ENCODE results near the gene PSMA8.
"Not testable (repeated sequence)": the region's sequence is repeated elsewhere in the genome, so short reads cannot be mapped to it uniquely, and the experiment has no call there.

Gene PSMA8

DNA sequence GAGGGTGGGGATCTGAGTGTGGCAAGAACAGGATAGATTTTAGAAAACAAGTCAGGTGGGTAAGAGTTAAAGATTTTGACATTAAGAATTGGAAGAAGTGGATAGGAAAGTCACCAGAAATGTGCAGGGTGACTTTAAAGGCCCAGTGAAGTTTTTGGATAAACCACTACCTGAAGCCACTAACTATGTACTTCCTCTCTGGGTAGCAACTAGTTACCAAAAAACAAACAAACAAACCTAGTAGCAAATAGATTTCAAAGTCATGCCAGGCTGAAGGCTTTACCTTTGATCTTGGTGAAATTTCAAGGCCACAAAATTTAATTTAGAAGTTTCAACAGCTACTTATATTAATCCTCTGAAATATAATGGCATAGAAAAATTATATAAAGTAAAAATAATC is 42.5 kb downstream of the PSMA8 start:
- DNase-seq: no peak

DNA sequence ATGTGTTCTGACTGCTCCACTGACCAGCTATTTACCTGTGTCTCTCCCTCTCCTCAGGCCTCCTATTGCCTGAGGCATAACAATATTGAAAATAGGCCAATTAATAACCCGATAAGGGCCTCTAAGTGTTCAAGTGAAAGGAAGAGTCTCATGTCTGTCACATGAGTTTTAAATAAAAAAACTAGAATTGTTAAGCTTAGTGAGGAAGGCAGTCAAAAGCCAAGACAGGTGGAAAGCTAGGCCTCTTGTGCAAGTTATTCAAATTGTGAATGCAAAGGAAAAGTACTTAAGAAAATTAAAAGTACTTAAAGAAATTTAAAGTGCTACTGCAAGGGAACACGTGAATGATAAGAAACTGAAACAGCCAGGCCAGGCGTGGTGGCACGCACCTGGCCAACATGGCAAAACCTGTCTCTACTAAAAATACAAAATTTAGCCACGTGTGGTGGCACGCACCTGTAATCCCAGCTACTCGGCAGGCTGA is 47.7 kb downstream of the PSMA8 start:
- DNase-seq: no peak

DNA sequence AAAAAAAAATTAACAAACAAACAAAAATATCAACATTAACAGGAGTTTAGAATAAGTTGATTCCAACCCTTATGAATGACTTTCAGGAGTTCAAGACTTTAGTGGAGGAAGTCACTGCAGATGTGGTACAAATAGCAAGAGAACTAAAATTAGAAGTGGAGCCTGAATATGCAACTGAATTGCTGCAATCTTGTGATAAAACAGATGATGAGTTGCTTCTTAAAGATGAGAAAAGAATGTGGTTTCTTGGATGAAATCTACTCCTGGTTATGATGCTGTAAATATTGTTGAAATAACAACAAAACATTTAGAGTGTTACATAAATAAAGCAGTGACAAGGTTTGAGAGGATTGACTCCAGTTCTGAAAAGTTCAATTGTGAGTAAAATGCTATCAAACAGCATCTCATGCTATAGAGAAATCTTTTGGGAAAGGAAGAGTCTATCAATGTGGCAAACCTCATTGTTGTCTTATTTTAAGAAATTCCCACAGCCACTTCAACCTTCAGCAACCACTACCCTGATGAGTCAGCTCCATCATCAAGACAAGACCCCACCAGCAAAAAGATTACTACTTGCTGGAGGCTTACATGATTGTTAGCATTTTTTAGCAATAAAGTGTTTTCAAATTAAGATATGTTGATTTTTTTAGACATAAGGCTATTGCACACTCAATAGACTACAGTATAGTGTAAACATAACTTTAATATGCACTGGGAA is 49.9 kb downstream of the PSMA8 start:
- DNase-seq: no peak

DNA sequence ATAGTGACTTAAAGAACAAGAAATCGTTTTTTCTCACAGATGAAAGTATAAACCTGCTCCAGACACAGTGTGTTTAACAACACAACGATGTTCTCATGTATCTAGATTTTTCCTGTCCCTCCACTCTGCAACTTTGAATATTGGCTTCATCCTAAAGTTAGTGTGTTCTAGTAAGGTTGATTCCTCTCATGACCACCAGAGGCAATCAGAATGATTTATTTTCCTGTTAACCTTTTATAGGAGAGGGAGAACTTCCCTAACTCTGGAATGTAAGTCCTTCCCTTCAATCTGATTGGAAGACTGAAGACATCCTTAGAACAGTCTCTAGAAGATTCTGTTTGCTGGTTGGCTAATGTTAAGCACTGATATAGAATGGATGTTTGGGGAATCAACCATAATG is 51.6 kb downstream of the PSMA8 start:
- DNase-seq: peak; percentile 6

DNA sequence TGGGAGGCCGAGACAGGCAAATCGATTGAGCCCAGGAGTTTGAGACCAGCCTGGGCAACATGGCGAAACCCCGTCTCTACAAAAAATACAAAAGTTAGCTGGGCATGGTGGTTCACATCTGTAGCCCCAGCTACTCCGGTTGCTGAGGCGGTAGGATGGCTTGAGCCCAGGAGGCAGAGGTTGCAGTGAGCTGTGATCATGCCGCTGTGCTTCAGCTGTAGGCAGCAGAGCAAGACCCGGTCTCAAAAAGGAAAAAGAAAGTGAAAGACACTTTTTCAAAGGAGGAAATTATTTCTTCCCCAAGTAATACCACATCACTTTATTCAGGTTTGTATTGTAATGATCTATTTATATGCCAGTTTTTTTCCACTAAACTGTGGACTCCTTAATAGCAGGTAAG is 56.8 kb downstream of the PSMA8 start:
- no peak for DNase-seq

DNA sequence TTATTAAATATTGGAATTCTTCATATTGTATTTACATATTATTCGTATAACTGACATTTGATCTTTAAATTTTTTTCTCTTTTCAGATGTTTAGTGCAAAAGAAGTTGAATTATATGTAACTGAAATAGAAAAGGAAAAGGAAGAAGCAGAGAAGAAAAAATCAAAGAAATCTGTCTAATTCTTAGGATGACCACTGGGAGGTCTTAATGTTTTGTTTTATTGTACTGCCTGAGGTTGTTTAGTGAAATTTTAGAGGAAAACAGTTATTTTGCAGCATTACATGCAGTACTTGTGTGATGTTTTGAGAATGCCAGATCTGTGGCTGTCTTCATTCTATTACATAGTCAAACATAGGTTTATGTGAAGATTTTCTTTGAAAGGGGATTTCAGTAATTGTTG is 58.6 kb downstream of the PSMA8 start:
- no peak for DNase-seq

DNA sequence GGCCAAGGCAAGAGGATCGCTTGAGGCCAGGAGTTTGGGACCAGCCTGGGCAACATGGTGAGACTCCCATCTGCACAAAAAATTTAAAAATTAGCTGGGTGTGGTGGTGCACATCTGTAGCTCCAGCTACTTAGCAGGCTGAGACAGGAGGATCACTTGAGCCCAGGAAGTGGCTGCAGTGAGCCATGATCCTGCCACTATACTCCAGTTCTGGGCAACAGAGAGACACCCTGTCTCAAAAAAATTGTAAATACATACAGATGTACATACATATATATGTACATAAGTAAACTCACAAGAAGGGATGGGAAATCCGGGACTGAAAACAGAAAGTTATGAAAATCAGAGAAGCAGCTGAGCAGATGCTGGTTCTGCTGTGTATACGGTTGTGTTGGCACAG is 62.9 kb downstream of the PSMA8 start:
- no peak for DNase-seq

DNA sequence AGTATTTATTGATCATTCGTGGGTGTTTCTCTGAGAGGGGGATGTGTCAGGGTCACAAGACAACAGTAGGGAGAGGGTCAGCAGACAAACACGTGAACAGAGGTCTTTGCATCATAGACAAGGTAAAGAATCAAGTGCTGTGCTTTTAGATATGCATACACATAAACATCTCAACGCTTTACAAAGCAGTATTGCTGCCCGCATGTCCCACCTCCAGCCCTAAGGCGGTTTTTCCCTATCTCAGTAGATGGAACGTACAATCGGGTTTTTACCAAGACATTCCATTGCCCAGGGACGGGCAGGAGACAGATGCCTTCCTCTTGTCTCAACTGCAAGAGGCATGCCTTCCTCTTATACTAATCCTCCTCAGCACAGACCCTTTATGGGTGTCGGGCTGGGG is 68.3 kb downstream of the PSMA8 start:
- not testable (repeated sequence) for DNase-seq

DNA sequence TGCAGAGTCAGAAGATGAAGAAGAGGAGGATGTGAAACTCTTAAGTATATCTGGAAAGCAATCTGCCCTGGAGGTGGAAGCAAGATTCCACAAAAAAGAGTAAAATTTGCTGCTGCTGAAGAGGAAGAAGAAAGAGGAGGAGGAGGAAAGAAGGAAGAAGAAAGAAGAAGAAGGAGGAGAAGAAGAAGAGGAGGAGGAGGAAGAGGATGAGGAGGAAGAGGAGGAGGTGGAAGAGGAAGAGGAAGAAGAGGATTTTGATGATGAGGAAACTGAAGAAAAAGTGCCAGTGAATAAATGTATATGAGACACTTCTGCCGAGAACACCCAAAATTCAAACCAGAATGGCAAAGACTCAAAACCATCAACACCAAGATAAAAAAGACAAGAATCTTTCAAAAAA is 71.6 kb downstream of the PSMA8 start:
- DNase-seq: no peak

DNA sequence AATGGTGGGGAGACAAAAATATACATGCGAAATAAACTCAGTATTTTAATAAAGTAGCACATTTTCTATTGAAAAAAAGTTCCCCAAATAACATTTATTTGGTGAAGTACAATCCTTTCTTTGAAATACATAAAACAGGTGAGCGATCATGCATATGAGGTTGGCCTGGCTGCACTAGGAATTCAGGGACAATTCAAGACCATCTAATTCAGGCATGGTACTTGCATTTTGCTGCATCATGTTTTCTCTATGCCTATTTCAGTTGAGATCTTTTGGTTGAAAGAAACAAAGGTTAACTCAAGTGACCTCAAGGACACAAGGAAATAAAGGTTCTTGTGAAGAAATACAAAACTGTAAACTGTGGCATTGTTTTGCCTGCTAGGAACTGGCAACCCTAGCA is 72.8 kb downstream of the PSMA8 start:
- DNase-seq: no peak

DNA sequence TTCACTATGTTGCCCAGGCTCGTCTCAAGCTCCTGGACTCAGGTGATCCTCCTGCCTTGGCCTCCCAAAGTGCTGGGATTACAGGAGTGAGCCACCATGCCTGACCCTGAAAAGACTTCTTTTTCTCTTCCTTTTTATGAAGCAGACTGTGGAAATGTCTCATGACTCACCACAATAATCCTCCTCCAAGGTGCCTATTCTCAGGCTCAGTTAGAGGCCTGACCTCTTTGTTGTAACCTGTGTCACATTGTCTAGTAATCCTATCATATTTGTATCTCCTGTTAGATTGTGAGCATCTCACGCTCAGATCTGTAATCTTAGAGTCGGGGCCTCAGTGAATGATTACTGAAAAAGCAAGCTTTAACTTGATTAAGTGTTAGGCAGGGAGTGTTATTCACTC is 74.3 kb downstream of the PSMA8 start:
- no peak for DNase-seq

DNA sequence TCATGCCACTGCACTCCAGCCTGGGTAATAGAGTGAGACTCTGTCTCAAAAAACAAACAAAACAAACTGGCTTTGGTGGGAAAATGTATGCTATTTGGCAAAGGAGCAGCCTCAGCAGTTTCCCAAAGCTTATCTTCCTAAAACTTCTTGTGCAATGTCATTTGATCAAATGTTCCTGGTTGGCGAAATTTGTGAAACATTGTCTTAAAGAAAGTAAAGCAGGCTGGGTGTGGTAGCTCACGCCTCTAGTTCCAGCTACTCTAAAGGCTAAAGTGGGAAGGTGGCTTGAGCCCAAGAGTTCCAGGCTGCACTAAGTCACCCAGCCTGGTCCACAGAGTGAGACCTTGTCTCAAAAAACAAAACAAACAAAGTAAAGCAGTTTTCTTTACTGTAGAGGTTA is 75.3 kb downstream of the PSMA8 start:
- DNase-seq: no peak

DNA sequence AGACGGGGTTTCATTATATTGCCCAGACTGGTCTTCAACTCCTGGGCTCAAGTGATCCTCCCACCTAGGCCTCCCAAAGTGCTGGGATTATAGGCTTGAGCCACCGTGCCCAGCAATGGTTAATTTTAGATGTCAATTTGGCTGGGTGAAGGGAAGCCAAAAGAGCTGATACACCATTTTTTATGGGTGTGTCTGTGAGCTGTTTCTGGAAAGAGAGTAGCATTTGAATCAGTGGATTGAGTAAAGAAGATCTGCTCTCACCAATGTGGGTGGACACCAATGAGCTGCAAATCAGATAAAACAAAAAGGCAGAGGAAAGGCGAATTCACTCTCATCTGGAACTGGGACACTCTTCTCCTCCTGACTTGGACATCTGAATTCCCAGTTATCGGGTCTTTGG is 76.5 kb downstream of the PSMA8 start:
- DNase-seq: no peak

DNA sequence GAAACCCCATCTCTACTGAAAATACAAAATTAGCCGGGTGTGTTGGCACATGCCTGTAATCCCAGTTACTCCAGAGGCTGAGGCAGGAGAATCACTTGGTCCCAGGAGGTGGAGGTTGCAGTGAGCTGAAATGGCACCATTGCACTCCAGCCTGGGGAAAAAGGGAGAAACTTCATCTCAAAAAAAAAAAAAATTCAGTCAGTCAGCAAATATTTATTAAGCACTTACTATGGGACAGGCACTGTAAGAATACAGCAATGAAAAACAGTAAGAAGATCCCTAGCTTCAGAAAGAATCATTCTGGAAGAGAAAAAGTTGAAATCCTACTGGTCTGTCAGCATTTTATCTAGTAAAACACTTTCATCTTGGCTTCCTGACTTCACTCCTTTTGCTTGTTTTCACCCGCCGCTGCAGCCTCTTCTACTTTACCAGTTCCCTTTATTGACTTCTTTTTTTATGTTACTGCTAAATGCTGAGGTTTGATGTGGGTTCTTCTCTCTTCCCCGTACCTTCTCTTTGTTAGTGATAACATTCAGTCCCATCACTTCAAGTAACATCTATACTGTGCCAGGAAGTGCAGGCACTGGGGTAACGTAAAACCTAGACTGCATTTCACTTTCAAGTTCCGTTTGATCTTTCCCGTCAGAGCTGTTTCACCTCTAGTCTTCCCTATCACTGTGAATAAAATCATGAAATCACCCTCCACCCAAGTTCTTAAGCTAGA is 81.7 kb downstream of the PSMA8 start:
- no peak for DNase-seq

DNA sequence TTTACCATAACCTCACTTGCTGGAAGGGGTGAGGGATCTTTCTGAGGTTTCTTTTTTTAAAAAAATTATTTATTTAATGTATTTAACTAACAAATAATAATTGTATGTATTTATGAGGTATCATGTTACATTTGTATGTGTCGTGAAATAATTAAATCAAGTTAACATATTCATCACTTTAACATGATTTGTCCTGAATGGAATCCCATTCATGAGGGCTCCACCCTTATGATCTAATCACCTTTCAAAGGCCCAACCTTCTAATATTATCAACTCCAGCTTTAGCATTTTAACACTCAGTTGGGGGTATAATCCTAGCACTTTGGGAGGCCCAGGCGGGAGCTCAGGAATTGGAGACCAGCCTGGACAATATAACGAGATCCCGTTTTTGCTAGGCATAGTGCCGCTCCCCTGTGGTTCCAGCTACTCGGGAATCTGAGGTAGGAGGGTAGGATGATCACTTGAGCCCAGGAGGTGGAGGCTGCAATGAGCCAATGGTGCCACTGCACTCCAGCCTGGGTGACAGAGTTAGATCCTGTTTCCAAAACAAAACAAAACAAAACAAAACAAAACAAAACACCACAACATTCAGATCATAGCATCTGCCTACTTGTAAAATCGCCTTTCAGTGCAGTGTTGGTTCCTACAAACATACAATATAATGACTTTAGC is 91.5 kb downstream of the PSMA8 start:
- no peak for DNase-seq

DNA sequence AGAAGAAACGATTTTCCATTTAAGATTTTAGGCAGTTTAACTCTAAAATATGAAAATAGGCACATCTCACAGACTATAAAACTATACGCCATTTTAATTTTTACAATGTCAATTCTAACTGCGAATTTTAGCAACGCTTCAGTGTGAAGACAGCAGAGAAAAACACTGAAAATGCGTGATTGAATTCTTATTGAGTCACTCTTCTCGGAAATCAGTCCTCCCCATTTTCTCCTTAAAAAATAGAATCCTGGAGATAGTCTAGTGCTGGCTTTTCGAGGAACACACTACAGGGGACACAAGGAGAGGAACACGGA is 92.2 kb downstream of the PSMA8 start:
- no peak for DNase-seq

DNA sequence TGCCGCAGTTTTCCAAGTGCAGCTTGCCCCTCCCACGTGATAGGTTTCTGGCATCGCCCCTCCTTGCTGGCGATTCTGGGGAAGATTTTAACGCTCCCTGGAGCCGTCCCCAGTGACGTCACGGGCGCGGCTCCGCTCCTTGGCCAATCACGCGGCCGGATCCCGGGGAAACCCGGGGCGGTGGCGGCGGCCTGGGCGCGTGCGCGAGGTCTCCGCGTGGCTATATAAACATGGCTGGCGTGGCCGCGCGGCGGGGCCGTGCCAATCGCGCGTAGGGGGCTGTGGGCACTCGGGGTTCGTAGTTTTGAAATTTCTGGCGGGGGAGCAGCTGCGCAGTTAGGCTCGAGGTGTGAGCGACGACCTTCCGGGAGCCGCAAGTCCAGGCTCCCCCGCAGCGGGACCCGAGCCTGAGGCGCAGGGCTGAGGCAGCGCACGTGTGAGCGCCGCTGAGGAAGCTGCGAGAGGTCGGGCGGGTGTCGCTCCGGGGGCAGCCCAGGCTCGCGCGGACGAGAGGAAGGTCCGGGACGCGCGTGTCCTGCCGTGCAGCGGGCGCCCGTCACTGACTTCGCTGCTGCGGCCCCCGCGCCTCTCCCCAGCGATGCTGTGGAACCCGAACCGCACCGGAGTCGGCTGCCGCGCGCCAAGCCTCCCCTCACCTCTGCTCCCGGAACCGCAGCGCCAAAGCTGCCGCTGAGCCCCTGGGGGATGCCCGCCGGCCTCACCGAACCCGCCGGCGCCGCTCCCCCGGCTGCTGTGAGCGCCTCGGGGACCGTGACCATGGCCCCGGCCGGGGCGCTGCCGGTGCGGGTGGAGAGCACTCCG is 92.8 kb downstream of the PSMA8 start, which contains the start of gene TAF4B:
TSS of gene TAF4B (plus strand) at position 217 of the 822 bp plus-strand sequence. CDS start at position 706, 489 bp downstream.
- DNase-seq: peak; percentile 89

DNA sequence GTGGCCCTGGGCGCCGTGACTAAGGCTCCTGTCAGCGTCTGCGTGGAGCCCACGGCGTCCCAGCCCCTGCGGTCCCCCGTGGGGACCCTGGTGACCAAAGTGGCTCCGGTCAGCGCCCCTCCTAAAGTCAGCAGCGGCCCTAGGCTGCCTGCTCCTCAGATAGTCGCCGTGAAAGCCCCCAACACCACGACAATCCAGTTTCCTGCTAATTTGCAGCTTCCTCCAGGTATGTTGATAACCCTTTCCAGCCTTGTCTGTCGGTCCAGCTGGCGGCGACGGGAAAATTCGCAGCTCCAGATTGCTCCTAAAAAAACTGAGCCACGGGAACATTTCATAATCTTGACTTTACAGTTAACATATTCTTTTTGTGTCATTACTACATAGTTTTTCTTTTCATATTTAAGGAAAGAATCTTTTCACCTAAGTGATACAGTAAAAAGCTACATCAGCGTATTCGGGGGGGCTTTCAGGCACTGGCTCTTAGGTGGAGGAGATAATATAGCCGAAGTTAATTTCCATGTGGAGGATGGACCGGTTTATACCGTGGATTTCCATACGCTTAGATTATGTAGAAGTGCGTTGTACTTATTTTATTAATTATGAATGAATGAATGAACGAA is 93.5 kb downstream of the PSMA8 start:
- DNase-seq: no peak

DNA sequence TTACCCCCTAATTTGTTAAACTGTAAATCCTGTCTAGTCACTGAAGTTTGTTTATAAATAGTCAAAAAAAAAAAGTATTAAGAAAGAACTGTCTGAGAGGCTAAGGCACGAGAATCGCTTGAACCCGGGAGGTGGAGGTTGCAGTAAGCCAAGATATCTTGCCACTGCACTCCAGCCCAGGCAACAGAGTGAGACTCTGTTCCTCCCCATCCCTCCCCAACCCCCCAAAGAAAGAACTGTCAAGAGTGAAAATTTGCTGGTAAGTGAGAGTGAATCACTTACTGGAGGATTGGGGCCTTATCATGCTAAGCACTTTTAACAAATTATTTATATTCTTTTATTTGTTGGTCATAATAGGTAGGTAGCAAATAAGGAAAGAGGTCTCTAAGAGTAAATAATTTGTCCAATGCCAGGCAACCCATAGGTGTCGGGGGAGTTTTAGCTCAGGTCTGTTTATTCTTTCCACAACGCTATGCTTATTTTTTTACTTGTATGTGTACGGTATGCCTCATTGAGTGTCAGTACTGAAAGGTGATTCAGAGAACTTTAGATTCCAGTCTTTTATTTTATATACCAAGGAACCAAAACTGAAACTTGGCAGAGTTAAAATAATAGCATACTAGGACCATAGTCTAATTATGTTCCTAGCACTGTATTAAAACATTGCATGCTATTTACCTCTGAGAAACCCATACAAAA is 95.0 kb downstream of the PSMA8 start:
- no peak for DNase-seq

DNA sequence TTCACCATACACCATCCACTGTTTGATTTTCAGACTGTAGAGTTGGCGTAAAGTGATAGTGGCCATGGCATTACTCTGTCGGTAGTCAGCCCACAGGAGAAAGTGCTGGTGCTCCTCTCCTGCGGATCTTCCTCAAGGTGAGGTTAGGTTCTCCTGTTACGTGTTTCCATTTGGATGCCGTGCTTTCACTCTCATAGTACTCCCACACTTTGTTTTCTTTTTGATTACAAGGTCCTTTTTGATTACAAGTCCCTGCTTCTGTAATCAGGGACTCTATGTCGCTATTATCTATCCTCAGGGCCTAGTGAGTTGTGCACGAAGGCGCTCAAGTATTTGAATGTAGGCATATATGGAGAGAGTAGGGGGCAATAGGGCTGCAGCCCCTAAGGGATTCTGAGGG is 96.8 kb downstream of the PSMA8 start:
- DNase-seq: no peak

DNA sequence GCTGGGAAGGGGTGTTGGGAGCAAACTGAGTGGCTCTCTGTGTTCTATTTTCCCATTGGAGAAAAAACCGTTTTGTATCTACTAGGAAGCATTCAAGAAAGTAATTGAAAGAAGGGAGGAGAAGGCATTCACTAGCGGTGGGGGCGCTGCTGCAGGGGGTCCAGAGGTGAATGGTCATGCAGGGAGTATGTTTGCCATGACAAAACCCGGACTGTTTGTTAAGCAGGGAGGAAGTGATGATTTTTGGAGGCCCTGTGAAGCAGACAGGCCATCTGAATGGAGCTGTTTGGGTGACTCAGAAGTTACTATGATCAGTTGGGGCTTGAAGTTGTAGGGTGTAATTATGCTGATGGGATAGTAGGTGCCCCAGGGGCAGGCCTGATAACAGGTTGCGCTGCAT is 99.5 kb downstream of the PSMA8 start:
- no peak for DNase-seq

DNA sequence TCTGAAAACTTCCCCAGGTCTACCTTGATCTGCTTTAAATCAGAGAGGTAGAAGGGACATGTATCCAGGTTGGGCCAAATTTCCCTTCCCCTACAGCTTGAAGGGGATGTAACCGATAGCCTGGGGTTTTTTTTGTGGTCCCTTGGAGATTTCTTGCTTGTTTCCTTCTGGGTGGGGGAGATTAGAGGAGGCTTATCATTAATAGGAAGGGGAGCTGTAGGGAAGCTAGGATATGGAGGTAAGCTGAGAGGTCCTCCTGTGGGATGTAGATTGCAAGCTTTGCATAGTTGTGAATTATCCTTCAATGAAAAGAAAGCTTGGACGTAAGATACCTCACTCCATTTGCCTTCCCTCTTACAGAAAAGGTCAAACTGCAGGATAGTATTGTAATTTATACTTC is 103.7 kb downstream of the PSMA8 start:
- DNase-seq: not testable (repeated sequence)

All from fibroblast of skin of back (primary cell).